Measurements from ENCODE around the gene BSDC1. TPM values are rescaled to one million over a fixed set of nuclear protein-coding genes. Genes with fewer than 3 reads are reported as not detected.

BSDC1 gene
- total RNA-seq, 1 donor from 2014 or later, result 60.3 TPM

- intact Hi-C loops (cut with micrococcal nuclease), result loop anchor here (1.0 kb wide), 1 partner anchor 13 kb away; no protein-coding TSS in a partner anchor
Observed at GRCh38 chr1:32337855-32338636, 56.2 kb downstream of the BSDC1 start.

DNA sequence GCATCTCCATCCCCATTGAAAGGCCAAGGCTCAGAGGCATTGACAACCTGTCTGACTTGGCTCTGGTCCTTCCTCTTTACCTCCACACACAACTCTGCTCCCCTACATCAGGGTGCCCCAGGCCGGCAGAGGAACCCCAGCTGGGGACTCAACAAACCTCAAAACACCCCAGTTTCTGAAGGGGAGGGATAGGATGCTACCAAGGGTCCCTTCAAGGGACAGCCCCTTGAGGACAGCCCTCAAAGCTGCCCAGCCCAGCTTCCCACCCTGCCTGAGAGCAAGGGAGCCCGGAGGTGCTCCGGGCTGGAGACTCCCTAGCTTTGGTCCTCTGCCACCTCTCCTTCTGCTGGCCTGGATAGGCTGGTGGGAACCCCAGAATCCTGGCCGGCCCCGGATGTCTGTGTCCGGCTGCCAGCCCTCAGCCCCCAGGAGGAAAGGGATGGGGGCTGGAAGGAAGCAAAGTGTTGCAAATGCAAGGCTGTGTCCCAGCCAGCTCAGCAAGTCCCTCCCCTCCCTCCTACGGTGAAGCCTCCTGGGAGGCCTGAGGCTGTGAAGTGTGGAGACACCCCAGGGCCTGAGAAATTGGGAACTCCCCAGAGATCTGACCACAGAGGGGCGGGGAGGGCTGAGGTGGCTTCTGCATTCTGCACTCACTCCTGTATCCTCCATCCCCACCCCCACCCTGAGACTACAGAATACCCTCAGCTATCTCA is 57.1 kb downstream of the BSDC1 start:
- intact Hi-C loops (cut with micrococcal nuclease), result loop anchor here (1.0 kb wide), 4 partner anchors 14 to 57 kb away; partner anchors contain the start of gene BSDC1

DNA sequence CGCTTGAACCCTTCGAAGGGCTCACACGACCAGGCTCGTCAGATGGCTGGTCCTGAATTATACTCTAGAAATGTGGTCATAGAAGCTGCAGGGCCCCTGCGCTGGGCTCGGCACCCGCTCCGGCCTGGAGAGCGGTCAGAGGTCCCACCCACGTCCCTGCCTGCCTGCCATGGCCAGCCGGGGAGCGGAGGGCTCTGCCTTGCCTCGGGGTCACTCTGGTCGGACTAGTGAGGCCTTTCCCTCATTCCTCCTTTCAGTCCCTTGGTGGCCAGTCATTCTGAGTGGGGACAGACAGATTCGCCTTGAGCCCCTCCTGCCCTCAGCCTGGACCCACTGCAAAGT is 57.7 kb downstream of the BSDC1 start:
- intact Hi-C loops (cut with micrococcal nuclease), result loop anchor here (1.0 kb wide), 3 partner anchors 14 to 58 kb away; partner anchors contain the start of gene BSDC1

GRCh38 chr1:32335790-32336590 is 58.3 kb downstream of the BSDC1 start, which contains the start of gene MARCKSL1:
MARCKSL1 (minus strand) TSS chr1:32336233; CDS start chr1:32336033, 200 bp downstream.
- intact Hi-C loops (cut with micrococcal nuclease), result loop anchor here (1.0 kb wide), 5 partner anchors 14 to 78 kb away; partner anchors contain the start of gene BSDC1

DNA sequence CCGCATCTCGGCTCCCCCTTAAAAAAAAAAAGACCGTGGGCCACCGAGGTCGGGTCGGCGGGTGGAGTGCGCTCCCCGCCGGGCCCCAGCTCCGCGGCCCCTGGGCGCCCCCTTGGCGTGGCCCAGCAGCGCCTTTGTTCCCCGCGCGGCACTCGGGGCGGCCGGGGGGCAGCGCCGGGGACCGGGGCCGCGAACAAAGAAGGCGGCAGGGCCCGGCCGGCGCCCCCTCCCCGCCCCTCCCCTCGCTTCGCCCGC is 58.8 kb downstream of the BSDC1 start:
- intact Hi-C loops (cut with micrococcal nuclease), result loop anchor here (1.0 kb wide), 2 partner anchors 37 to 79 kb away; no protein-coding TSS in a partner anchor

- intact Hi-C loops (cut with micrococcal nuclease), result loop anchor here (1.0 kb wide), 2 partner anchors 37 to 79 kb away; no protein-coding TSS in a partner anchor
Observed at GRCh38 chr1:32334864-32335534, 59.2 kb downstream of the BSDC1 start.

DNA sequence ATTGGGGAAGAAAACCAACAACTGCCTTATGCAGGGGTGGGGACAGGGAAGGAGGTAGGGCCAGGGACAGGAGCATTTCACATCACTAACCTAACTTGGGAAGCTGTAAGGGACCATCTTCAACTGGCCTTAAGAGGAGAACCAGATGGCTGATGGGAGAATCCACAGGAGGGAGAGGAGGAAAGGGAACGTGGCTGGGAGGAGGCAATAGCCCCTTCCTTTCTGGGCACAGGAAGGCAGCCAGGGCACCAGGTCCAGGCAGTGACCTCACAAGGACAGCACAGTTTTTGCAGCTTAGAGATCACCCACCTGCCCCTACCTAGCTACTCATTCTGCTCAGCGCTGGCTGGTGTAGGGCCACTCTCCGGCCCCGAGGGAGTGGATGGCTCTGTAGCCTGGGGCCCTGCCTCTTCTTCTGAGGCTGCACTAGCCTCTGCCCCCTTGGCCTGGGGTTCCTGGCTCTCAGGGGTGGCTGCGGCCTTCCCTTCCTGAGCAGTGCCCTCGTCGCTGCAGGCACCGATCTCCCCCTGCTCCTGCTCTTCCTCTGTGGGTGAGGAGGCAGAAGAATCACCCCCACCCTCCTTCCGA is 59.9 kb downstream of the BSDC1 start:
- intact Hi-C loops (cut with micrococcal nuclease), result no loop called here

GRCh38 chr1:32333251-32333963 is 60.8 kb downstream of the BSDC1 start:
- intact Hi-C loops (cut with micrococcal nuclease), result no loop called here

- intact Hi-C loops (cut with micrococcal nuclease), result no loop called here
Observed at GRCh38 chr1:32332290-32333079, 61.8 kb downstream of the BSDC1 start.

DNA sequence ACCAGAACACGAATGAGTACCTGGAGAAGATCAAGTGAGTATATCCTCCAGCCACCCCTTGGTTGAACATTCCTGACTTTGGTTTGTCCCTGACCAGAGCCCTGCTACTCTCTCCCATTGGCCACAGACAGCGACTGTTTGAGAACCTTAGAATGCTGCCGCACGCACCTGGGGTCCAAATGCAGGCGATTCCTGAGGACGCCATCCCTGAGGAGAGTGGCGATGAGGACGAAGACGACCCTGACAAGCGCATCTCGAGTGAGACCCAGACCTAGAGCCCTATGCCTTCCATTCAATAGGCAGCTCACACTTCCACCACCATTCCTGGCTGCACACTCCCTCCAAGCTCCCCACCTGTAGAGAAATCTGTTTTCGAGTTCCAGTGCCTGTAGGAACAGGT is 62.7 kb downstream of the BSDC1 start:
- intact Hi-C loops (cut with micrococcal nuclease), result no loop called here

DNA sequence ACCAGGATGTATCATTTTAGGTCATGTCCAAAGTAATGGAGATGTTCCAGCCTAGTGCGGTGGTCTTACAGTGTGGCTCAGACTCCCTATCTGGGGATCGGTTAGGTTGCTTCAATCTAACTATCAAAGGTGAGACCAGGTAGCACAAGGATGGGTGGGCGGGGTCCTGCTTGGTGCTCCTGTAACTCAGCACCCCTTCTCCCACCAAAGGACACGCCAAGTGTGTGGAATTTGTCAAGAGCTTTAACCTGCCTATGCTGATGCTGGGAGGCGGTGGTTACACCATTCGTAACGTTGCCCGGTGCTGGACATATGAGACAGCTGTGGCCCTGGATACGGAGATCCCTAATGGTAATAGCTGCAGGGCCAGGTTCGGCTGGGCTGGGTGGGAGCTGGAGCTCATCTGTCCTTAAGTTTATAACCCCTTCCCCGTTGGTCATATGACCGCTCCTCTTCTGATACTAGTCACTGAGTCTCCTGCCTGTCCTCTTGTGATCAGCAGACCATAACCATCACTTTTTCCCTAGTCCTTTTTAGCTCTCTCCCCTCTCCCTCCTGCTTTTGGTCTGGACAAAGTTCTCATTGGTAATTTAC is 63.6 kb downstream of the BSDC1 start:
- intact Hi-C loops (cut with micrococcal nuclease), result no loop called here

GRCh38 chr1:32329931-32330466 is 64.2 kb downstream of the BSDC1 start:
- intact Hi-C loops (cut with micrococcal nuclease), result no loop called here

GRCh38 chr1:32327204-32327603 is 67.0 kb downstream of the BSDC1 start:
- intact Hi-C loops (cut with micrococcal nuclease), result no loop called here

- intact Hi-C loops (cut with micrococcal nuclease), result loop anchor here (1.0 to 5.0 kb wide), 3 partner anchors 14 to 65 kb away; partner anchors contain the start of gene MARCKSL1
Observed at GRCh38 chr1:32321712-32322291, 72.4 kb downstream of the BSDC1 start.

GRCh38 chr1:32318127-32318869 is 75.9 kb downstream of the BSDC1 start:
- intact Hi-C loops (cut with micrococcal nuclease), result no loop called here

GRCh38 chr1:32316903-32317277 is 77.4 kb downstream of the BSDC1 start:
- intact Hi-C loops (cut with micrococcal nuclease), result no loop called here

Data from T-helper 1 cell treated with Interleukin-12 subunit alpha and Interleukin-12 subunit beta and Interleukin-4 antibody, amounts not matched to agents 30 ng/mL and 1 ng/mL, for 36 hours (primary cell).